Body of pancreas (tissue), 4 donors: ENCODE results near the gene SIN3A.

ENCODE experiments used
- CTCF ChIP-seq, 7 experiments: fragments of 450-650 bp in 4 of 7; fragments of 200-600 bp in 3 of 7; sonication (generic) in 3 of 7; IDR thresholded peaks; one replicate each; pipeline ENCODE4 v1.5.1; 2016 to 2019; ENCODE audit warnings: antibody characterized with exemption in 7 of 7
- POLR2A ChIP-seq, 3 donors: fragments of 450-650 bp; IDR thresholded peaks; one replicate each; pipeline ENCODE4 v1.6.1; 2016; ENCODE audit warnings: antibody characterized with exemption in 3 of 3, mild to moderate bottlenecking in 2 of 3

DNA sequence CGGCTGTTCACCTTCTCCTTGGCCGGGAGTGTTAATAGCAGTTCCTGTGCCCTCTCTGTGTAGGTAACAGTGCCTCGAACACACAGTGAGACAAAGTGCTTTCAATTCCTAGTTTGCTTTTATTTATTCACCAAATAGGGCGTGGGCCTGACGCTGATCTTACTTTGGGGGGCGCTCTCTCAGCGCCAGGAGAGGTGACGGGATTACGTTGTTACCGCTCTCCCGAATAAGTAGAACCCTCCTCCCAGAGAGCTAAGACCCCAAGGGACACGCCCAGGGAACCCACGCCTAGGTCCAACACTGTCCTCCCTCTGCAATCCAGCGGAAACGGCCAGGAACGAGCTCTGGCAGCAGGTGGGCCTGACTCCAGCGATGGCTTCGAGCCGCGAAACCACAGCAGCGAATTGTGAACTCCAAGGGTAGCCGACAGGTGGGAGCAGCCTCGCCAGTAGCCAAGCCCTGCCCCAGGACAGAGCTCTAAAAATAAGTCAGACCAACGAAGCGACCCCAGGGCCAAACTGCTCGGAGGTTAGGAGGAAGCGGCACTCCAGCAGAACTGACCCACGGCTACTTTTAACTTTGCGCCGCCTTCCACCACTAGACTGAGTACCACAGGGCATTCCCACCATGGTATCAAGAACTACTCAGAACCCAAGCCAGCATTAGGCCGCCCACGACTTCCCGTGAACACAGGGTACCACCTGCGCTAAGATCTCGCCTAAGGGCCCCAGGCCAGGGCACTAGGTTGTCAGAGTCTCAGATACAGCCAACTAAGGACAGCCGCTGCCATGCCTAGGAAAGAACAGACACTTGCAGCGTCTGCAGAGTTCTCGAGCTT is 1.6 kb upstream of the SIN3A start:
- TF ChIP-seq CTCF (IDR thresholded peaks at IDR 0.05): peak in 1 of 7 experiments; percentile 3
- TF ChIP-seq POLR2A (IDR thresholded peaks at IDR 0.05): no peak
